Left ventricle myocardium superior (tissue), 1 donor: ENCODE data around the gene MICB. TPM values are rescaled to one million over a fixed set of nuclear protein-coding genes. Genes with fewer than 3 reads are reported as not detected.
A peak's percentile ranks its signal among the peaks of the same experiment; 100 is the strongest.

Experiments
- ATAC-seq: fragments of 200-7000 bp; cut with Tn5 transposase; one replicate; pipeline ENCODE4 v1.9.1; 2020; ENCODE audit warnings: mild to moderate bottlenecking, moderate library complexity
- DNase-seq: peaks from one replicate; pipeline ENCODE4 v3.0.0-alpha.2; 2020
- intact Hi-C: fragments of 100-400 bp; cut with micrococcal nuclease; formaldehyde crosslinking; loops from one replicate; pipeline ENCODE4 v1.11.0; 2022
- total RNA-seq: library from RNA; stranded (reverse); fragmentation: NEBNext Ultra II Directional; extraction: Animal tissue kit (Norgen Biotek cat#: 25700); gene quantifications from one replicate; pipeline ENCODE4 v1.2.1, GENCODE V29; 2021
- donor health status: DM: no; HTN: yes; CAD: no; lungs with severe emphysema.

MICB gene
- total RNA-seq, 1 donor from 2014 or later, result 1.7 TPM

GRCh38 chr6:31532644-31533454 lies 34.9 kb downstream of the MICB start:
- DNase-seq (no peak), ATAC-seq (peak; percentile 5)
- intact Hi-C loops, result no loop called here

DNA sequence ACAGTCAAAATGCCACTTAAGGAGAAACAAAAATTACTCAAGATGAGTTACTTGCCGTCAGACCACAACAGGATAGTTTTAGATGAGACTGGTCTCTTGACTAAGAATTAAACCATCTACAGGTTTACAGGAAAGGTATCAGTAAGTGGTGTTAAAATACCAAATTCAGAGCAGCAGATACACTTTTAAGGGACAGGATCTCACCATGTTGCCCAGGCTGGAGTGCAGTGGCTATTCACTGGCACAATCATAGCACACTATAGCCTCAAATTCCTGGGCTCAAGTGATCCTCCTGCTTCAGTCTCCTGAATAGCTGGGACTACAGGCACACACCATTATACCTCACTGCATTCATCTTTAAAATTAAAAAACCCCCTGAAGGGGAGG lies 35.5 kb downstream of the MICB start:
- ATAC-seq (no peak), DNase-seq (no peak)
- intact Hi-C loops, result no loop called here

DNA sequence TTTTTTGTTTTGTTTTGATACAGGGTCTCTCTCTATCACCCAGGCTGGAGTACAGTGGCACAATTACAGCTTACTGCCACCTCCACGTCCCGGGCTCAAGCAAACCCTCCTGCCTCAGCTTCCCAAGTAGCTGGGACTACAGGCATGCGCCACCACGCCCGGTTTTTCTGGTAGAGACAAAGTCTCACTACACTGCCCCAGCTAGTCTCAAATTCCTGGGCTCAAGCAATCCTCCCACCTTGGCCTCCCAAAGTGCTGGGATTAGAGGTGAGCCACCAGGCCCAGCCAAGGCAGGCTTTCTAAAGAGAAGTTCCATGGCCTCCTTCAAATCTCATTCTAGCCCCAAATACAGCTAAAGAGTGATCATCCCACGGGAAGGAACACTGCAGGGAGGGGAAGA lies 36.1 kb downstream of the MICB start:
- intact Hi-C loops, result no loop called here
- ATAC-seq (no peak), DNase-seq (no peak)

- ATAC-seq, result no peak
- intact Hi-C loops, result no loop called here
Observed at GRCh38 chr6:31534521-31535040, 36.6 kb downstream of the MICB start.

DNA sequence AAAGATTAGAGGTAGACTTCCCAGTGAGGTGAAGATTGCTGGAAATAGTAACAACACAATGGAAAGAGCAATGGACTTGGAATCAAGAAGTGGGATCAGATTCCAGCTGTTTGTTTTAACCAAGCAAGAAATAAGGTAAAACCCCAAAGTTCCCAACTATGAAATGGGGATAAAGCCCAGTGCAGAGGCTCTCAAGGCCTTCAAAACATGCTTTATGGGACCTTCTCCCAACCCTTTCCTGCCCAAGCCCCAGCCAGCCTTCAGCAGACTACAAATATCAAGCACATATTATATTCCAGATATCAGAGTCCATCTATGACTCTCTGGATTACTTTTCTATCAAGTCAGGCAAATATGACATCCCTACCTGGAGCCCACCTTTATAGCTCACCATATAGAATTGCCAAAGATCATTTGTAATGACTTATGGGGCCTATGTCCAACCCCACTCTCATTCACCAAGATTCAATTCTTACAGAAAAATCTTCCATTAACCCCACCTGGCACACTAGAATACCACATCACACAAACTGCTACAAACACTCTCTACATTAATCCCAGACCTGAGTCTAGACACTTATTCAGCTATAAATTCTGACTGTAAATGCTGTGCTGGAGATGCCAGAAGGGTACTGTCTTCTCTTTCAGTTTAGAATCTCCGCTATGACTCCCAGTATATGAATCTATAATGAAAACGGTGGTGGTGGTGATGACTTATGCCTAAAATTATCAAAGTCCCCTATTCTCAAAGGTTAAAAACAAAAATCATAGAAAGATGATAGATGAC lies 37.8 kb downstream of the MICB start:
- DNase-seq (no peak), ATAC-seq (no peak)
- intact Hi-C loops, result no loop called here

More at GRCh38 chr6:31534521-31535040, 36.6 kb downstream of the MICB start:
- DNase-seq, result no peak

- DNase-seq, result no peak
- no peak for ATAC-seq
- intact Hi-C loops, result no loop called here
Observed at GRCh38 chr6:31538805-31539400, 41.0 kb downstream of the MICB start.

- DNase-seq (no peak), ATAC-seq (no peak)
- intact Hi-C loops, result no loop called here
Observed at GRCh38 chr6:31540640-31541039, 42.7 kb downstream of the MICB start.

GRCh38 chr6:31541059-31541657 lies 43.2 kb downstream of the MICB start:
- peak; percentile 22 for ATAC-seq
- DNase-seq, result no peak
- intact Hi-C loops, result no loop called here

GRCh38 chr6:31541658-31542521 lies 43.9 kb downstream of the MICB start, which contains the start of gene DDX39B:
Gene DDX39B (minus strand): TSS chr6:31542003. CDS start chr6:31540532, 1,471 bp downstream.
- ATAC-seq (peak; percentile 94), DNase-seq (peak; percentile 96)
- intact Hi-C loops, result no loop called here

DNA sequence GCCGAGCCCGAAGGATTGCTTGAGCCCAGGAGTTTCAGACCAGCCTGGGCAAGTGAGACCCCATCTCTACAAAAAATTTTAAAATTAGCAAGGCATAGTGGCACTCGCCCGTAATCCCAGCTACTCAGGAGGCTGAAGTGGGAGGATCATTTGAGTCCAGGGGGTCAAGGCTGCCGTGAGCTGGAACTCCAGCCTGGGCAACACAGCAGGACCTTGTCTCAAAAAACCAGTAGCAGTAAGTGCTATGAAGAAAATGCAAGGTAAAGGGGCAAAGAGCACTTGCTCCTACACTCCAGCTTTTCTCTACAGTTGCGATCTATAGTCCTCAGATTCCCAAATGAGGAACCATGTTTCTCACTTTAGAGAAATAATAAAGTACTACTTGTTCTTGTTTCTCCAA lies 45.7 kb downstream of the MICB start:
- DNase-seq, result no peak
- intact Hi-C loops, result no loop called here
- ATAC-seq, result no peak

- no peak for ATAC-seq
- intact Hi-C loops, result no loop called here
- DNase-seq, result no peak
Observed at GRCh38 chr6:31544676-31545075, 46.7 kb downstream of the MICB start.

DNA sequence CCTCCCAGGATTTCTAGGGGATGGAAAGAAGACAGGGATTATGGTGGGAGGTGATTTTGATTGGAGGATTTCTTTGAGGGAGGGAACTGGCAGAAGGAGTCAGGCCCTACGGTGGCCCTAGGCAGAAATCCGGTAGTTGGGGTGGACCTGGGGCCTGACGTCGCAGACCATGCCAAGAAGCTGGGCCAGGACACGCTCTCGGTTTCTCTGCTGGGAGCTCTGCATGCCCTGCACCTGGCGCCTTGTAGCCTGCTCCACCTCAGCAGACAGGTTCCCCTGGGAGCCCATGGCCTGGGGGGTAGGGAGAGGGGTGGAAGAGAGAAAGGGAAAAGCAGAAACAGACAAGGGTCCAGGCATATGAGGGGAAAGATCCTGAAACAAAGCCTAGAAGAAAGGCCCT lies 47.3 kb downstream of the MICB start:
- no peak for ATAC-seq
- DNase-seq, result no peak
- intact Hi-C loops, result no loop called here

DNA sequence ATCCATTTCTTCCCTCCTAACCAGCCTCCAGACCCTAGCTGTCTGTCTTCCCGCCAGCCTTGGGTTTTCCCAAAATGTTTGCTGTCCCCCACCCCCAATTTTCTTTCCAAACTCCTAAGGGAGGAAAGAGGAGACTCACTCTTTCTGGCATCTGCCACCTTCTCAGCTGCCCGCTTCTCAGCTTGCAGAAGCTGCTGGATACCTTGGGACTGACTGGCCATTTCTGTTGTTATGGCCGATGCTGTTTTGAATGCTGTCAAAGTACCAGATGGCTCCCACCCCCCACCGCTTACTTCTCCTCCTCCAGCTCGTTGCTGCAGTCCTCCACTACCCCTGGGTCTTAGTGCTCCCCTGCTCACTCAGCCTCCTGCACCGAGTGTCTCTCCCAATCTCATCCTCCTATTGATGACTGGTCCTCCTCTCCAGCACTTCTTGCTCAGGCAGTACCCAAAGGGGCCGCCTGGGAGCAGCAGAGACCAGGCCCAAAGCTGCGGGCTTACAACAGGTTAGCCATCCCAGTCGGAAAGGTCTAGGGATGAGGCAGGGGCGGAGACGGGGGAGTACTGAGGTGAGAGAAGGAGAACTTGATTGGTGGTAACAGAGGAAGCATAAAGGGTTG lies 48.5 kb downstream of the MICB start, which contains the start of gene ATP6V1G2:
Gene ATP6V1G2, minus strand, starts transcription at position 270 of the 619 bp plus-strand sequence. Its CDS starts 49 bp downstream, at position 221.
- intact Hi-C loops, result loop anchor here (2.0 kb wide), 1 partner anchor 52 kb away; no protein-coding TSS in a partner anchor
- peak; percentile 79 for ATAC-seq
- DNase-seq, result peak; percentile 91

DNA sequence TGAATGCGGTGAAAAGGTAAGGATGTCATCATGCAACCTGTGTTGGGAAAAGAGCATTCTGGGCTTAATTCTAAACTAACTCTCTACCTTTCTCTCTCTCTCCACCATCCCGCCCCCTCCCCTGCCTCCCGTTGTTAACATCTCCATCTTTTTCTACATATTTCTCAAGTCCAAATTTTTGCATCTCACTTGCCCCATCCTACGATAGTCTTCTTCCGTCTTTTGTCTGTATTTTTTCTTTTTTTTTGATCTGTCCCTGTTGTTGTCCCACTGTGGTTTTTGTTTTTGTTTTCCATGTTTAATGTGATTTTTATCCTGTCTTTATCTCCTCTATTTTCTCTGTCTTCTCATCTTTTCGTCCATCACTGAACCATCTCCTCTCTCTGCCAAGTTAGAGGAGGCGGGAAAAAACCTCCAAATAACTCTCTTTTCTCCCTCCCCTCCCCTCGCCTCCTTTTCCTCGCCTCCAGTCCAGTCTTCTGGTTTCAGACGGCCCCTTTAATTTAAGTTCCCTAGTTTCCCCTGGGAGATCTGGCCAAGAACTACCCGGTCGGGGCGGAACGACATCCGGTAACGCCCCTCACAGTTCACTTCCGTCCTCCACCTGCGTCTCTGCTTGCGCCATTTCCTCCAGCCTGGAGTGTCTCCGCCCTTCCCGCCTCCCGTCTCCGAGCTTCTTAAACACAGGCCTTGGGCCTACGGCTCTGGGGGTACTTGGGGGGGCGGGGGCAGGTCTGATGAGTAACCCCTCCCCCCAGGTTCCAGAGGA lies 49.2 kb downstream of the MICB start, which contains the start of gene NFKBIL1:
Gene NFKBIL1, plus strand, starts transcription at position 651 of the 769 bp plus-strand sequence. Its CDS starts 87 bp downstream, at position 738.
- ATAC-seq (peak; percentile 97), DNase-seq (peak; percentile 95)
- intact Hi-C loops, result loop anchor here (2.0 kb wide), 1 partner anchor 52 kb away; no protein-coding TSS in a partner anchor

DNA sequence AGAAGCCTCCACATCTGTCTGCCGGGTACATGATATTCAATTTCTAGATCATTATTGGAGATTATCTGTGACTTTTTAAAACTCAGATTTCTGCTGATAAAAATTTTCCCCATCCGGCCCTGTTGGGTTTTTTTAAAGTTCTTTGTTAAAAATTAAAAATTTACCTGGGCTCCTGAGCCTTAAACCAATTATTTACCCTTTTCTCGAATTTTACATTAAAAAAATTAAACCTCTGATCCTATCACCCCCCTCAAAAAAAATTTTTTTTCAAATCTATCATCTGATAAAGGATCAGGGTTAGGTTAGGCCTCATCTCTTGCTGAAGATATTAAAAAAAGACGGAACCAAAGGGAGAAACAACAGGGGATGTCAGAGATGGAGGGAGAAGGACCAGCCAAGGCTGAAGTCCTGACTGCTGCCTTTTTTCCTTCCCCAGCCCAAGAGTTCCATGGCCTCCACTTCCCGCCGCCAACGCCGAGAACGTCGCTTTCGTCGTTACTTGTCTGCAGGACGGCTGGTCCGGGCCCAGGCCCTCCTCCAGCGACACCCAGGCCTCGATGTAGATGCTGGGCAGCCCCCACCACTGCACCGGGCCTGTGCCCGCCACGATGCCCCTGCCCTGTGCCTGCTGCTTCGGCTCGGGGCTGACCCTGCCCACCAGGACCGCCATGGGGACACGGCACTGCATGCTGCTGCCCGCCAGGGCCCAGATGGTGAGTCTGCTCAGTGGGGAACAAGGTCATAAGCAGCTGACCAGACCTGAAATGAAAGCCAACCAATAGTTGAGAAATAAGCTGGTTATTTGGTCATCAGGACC lies 50.0 kb downstream of the MICB start:
- no peak for ATAC-seq
- DNase-seq, result no peak
- intact Hi-C loops, result loop anchor here (2.0 kb wide), 1 partner anchor 51 kb away; no protein-coding TSS in a partner anchor

GRCh38 chr6:31548544-31548873 lies 50.6 kb downstream of the MICB start:
- ATAC-seq (no peak), DNase-seq (no peak)
- intact Hi-C loops, result no loop called here
